HL-60 (cell line): ENCODE results near the gene RFTN1.

Source experiments
- DNase-seq, 2 experiments: peaks; one replicate each; pipeline ENCODE4 v3.0.0-alpha.2; 2010 to 2020; ENCODE audit warnings: low read depth in 1 of 2, low spot score in 1 of 2
- H3K27ac ChIP-seq: fragments of 250-450 bp; sonication (Bioruptor Pico); replicated peaks from 2 replicates; pipeline ENCODE4 v1.5.1; 2020; ENCODE audit warnings: mild to moderate bottlenecking, moderate library complexity
- H3K27me3 ChIP-seq: fragments of 250-450 bp; sonication (Bioruptor Pico); 2 replicates; pipeline ENCODE4 v1.5.1; 2021; ENCODE audit warnings: mild to moderate bottlenecking, moderate library complexity; ENCODE audit not compliant: insufficient read depth, poor library complexity, severe bottlenecking
- H3K4me3 ChIP-seq: replicated peaks from 2 replicates; pipeline ENCODE4 v1.5.1; 2011; ENCODE audit warnings: mild to moderate bottlenecking, control low read depth, low read length; ENCODE audit not compliant: insufficient read depth
- GABPA ChIP-seq: IDR thresholded peaks from 2 replicates; pipeline ENCODE4 v1.6.1; 2012; ENCODE audit warnings: low read depth
- POLR2AphosphoS5 ChIP-seq: IDR thresholded peaks from 2 replicates; pipeline ENCODE4 v1.6.1; 2012; ENCODE audit warnings: low read depth
- SPI1 ChIP-seq: IDR thresholded peaks from 2 replicates; pipeline ENCODE4 v1.6.1; 2012; ENCODE audit warnings: low read depth, mild to moderate bottlenecking, borderline replicate concordance
- TF ChIP-seq, protein P1 (sequence below): IDR thresholded peaks from one replicate; pipeline ENCODE4 v1.5.1; 2011; ENCODE audit warnings: low read length, control low read depth, inconsistent platforms; ENCODE audit not compliant: insufficient read depth
- TF ChIP-seq, protein P2 (sequence below): IDR thresholded peaks from 2 replicates; pipeline ENCODE4 v1.6.1; 2012; ENCODE audit warnings: low read depth; ENCODE audit not compliant: insufficient replicate concordance

Gene RFTN1

DNA sequence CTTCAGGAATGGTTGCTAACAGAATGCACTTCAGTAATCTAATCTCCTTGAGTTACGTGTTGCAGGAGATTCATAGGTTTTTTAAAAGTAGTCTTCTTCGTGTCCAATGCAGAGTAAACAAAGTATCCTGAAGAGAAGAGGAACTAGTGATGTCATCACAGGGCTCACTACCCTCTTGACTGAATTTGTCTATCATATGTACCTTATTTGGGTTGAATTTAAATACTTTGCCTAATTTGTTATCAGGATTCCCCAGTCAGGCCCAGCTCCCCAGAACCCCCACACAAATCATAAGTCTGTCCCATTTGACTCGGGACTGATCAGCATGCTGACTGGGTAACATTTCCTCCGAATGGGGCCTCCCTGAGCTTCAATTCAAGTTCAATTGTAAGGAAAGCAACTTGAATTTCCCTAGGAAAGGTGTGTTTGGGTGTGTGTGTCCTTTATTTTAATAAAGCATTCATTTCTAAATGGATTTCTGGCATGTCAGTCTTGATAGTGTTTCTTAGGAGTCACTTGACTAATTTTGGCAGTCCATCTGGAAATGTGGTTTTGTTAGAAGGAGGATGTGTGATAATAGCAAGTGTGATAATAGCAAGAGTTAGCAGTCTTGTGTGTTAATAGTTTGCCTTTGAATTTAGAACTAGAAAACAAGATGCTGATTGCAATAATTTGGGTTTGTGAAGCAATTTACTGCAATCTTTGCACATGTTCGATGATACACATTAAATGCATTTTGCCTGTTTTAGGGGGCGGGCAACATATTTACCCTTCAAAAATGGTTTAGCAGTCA lies 226.6 kb downstream of the RFTN1 start:
- no peak overlapping the region for H3K4me3 ChIP-seq
- no peak for DNase-seq
- H3K27me3 ChIP-seq, result no peaks in the 10 kb centered on the region
- TF ChIP-seq, protein P1, sequence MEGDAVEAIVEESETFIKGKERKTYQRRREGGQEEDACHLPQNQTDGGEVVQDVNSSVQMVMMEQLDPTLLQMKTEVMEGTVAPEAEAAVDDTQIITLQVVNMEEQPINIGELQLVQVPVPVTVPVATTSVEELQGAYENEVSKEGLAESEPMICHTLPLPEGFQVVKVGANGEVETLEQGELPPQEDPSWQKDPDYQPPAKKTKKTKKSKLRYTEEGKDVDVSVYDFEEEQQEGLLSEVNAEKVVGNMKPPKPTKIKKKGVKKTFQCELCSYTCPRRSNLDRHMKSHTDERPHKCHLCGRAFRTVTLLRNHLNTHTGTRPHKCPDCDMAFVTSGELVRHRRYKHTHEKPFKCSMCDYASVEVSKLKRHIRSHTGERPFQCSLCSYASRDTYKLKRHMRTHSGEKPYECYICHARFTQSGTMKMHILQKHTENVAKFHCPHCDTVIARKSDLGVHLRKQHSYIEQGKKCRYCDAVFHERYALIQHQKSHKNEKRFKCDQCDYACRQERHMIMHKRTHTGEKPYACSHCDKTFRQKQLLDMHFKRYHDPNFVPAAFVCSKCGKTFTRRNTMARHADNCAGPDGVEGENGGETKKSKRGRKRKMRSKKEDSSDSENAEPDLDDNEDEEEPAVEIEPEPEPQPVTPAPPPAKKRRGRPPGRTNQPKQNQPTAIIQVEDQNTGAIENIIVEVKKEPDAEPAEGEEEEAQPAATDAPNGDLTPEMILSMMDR, result no peak
- TF ChIP-seq POLR2AphosphoS5 (no peak), SPI1 (no peak), GABPA (no peak)
- TF ChIP-seq, protein P2, sequence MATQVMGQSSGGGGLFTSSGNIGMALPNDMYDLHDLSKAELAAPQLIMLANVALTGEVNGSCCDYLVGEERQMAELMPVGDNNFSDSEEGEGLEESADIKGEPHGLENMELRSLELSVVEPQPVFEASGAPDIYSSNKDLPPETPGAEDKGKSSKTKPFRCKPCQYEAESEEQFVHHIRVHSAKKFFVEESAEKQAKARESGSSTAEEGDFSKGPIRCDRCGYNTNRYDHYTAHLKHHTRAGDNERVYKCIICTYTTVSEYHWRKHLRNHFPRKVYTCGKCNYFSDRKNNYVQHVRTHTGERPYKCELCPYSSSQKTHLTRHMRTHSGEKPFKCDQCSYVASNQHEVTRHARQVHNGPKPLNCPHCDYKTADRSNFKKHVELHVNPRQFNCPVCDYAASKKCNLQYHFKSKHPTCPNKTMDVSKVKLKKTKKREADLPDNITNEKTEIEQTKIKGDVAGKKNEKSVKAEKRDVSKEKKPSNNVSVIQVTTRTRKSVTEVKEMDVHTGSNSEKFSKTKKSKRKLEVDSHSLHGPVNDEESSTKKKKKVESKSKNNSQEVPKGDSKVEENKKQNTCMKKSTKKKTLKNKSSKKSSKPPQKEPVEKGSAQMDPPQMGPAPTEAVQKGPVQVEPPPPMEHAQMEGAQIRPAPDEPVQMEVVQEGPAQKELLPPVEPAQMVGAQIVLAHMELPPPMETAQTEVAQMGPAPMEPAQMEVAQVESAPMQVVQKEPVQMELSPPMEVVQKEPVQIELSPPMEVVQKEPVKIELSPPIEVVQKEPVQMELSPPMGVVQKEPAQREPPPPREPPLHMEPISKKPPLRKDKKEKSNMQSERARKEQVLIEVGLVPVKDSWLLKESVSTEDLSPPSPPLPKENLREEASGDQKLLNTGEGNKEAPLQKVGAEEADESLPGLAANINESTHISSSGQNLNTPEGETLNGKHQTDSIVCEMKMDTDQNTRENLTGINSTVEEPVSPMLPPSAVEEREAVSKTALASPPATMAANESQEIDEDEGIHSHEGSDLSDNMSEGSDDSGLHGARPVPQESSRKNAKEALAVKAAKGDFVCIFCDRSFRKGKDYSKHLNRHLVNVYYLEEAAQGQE, result no peak
- H3K27ac ChIP-seq, result peak overlapping the region; percentile 33; the same call in 1 of the 2 replicates

DNA sequence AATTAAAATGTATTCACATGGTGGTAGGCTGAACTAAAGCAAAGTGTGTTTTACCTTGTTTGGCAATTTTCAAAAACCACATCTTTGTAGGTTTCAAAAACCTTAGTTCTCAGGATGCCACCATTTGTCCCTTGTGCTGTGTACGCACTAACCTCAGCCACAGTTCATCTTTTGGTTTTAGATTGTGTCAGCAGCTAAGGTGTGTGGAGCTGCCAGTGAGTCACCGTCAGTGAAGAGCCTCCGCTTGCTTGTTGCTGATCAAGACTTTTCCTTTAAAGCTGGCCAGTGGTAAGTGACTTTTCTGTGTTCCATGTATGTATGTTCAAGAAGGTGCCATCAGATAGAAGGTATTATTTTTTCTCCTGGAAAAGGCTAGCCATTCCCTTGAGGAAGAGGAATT lies 227.3 kb downstream of the RFTN1 start:
- Histone ChIP-seq H3K4me3 (no peak overlapping the region), H3K27ac (0 out of 2 replicates have a peak overlapping the region, but pooled peaks have one; percentile 33), H3K27me3 (no peaks in the 10 kb centered on the region)
- TF ChIP-seq, protein P2, result no peak
- TF ChIP-seq GABPA (no peak), POLR2AphosphoS5 (no peak), SPI1 (no peak)
- TF ChIP-seq, protein P1, result no peak
- DNase-seq, result no peak

DNA sequence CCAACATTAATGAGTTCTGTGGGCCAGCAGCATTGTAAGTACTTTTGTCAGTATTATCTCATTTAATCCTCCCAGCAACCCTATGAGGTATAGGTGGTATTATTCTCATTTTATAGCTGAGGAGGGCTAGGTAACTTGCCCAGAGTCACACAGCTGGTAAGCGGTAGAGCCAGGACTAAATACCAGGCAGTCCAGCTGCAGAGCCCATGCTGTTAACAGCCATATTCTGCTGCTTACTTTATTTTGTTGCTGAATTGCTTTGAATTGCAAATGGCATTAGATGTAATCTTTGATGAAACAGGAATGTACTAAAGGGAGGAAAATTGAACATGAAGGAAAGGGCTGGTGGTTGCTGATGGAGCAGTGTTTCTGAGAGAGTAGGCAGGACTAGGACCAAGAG lies 228.9 kb downstream of the RFTN1 start:
- TF ChIP-seq, protein P1, result no peak
- no peak for TF ChIP-seq POLR2AphosphoS5
- no peak for TF ChIP-seq GABPA
- TF ChIP-seq, protein P2, result no peak
- no peak for TF ChIP-seq SPI1
- no peaks in the 10 kb centered on the region for H3K27me3 ChIP-seq
- no peak for DNase-seq
- H3K4me3 ChIP-seq, result no peak overlapping the region
- no peak overlapping the region for H3K27ac ChIP-seq
